Effector memory CD4-positive, alpha-beta T cell (primary cell): ENCODE data around the gene GBX2.

Experiments used
- DNase-seq, 3 donors: peaks; one replicate each; pipeline ENCODE4 v3.0.0-alpha.2; 2020
- H3K27ac ChIP-seq: 2 replicates; pipeline ENCODE4 v1.7.0; 2013; ENCODE audit warnings: mild to moderate bottlenecking, low read length, moderate library complexity; ENCODE audit not compliant: insufficient read depth, poor library complexity, severe bottlenecking
- H3K27me3 ChIP-seq: replicated peaks from 2 replicates; pipeline ENCODE4 v1.7.0; 2013; ENCODE audit warnings: mild to moderate bottlenecking, low read length; ENCODE audit not compliant: insufficient read depth, control insufficient read depth, poor library complexity, severe bottlenecking
- H3K36me3 ChIP-seq: 2 replicates; pipeline ENCODE4 v1.7.0; 2013; ENCODE audit warnings: mild to moderate bottlenecking, low read length, moderate library complexity; ENCODE audit not compliant: control insufficient read depth, insufficient read depth
- H3K4me1 ChIP-seq: 2 replicates; pipeline ENCODE4 v1.7.0; 2013; ENCODE audit warnings: low read length, mild to moderate bottlenecking; ENCODE audit not compliant: control insufficient read depth, insufficient read depth, poor library complexity, severe bottlenecking
- H3K4me3 ChIP-seq: 2 replicates; pipeline ENCODE4 v1.7.0; 2013; ENCODE audit warnings: low read length, low read depth, mild to moderate bottlenecking; ENCODE audit not compliant: insufficient read depth, poor library complexity, severe bottlenecking
- H3K9me3 ChIP-seq: 2 replicates; pipeline ENCODE4 v1.7.0; 2013; ENCODE audit warnings: mild to moderate bottlenecking, low read length, moderate library complexity; ENCODE audit not compliant: control insufficient read depth

The GBX2 gene

DNA sequence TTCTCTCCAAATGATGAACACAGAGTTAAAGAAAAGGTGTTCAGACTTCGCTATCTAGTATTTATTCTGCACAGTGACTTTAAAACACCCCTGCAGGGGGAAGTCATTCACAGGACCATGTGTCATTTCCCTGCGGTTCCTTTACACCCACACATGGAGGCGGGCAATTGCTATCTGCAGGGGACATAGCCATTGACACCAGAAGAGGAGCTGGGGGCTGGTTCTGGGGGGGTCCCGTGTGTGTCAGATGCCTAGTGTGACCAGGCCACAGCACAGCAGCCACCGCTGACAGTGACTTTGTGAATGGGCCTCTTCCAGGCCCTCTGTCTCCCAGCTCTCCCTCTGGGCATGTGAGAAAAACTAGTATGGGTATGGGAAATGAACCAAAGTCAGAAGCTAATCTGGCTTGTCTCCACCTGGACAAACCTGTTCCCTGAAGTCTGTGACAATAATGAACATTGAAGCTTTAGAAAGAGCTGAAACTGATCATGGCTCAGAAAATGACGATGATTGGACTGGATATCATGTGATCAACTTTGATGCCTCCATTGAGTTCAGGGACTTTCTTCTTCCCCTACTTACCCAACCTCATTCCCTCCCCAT lies 7.5 kb upstream of the GBX2 start:
- Histone ChIP-seq H3K27me3 (peaks cover 52% of the 10 kb centered on the region), H3K36me3 (no peaks in the 10 kb centered on the region), H3K4me3 (no peak overlapping the region), H3K27ac (no peak overlapping the region), H3K4me1 (peaks cover 4% of the 10 kb centered on the region), H3K9me3 (no peaks in the 10 kb centered on the region)
- DNase-seq: no peak

DNA sequence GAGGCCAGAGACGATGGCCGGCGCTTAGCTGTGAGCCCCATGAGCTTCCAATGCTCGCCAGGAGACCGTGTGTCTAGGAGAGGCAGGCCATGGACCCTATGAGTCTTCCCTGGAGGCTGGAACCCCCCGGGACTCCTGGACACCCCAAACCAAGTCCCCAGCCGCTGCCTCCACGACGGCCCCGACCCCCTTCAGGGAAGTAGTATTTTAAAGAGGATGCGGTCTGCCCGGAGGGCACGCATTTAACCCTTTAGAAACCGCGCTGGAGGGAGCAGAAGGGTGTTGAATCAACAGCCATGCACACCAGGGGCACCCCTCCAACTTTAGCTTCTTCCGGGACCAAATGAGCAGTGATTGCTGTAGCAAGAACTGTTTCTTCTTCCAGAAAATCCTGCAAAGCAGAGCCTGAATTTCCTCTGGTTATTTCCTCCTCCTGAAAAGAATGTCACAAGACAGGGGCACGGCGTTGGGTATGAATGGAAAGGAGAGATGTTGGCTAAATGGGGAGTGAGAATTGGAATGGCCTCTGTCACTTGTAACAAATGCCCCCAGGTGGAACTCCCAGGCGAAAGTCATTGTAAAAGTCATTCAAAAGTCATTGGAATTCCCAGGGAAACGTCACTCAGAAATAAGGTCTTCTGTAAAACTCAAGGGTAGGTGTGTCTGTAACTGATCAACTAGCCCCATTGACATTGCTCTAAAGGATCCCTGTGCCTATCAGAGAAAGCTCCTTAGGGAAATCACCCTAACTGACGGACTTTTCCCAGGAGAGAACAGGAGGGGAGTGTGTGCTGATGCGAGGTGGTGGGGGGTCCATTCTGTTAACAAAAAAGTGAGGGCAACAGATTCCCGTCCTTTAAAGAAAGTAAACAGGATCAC lies 5.8 kb upstream of the GBX2 start:
- H3K4me3 ChIP-seq: no peak overlapping the region
- H3K27ac ChIP-seq: no peak overlapping the region
- H3K27me3 ChIP-seq: peaks cover 48% of the 10 kb centered on the region
- peaks cover 4% of the 10 kb centered on the region for H3K4me1 ChIP-seq
- no peak for DNase-seq
- H3K36me3 ChIP-seq: no peaks in the 10 kb centered on the region
- no peaks in the 10 kb centered on the region for H3K9me3 ChIP-seq

DNA sequence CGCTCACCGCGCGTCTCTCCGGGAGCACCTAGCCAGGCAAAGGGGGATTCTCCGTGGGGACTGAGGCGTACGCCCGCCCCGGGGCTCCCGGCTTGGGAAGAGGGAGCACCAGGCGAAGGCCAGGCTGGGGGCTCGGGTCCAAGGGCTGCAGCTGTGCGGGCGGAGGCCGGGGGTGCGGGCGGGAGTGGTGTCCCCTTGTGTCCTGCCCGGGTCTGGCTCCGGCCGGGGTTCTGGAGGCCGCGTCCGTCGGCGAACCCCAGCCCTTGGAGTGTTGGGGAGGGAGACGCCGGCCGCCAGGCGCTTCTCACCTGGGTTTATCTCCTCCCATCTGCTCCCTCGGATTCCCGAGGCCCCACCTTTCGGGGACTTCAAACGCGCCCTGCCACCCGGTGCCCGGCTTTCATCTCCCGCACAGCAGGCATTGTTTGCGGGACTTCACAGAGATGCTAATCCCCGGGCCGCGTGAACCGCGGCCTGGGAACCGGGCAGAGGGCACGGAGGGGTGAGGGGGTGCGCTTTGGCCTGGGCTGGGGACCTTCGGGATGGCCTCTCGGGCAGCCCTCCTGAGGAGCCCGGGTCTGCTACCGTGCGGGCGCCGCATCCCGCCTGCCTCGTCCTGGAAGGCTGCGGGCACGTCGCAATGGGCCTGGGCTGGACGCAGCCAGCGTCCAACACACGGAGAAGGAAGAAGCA lies 5.0 kb upstream of the GBX2 start:
- peaks cover 48% of the 10 kb centered on the region for H3K27me3 ChIP-seq
- no peaks in the 10 kb centered on the region for H3K36me3 ChIP-seq
- DNase-seq: no peak
- no peak overlapping the region for H3K27ac ChIP-seq
- no peak overlapping the region for H3K4me3 ChIP-seq
- no peaks in the 10 kb centered on the region for H3K9me3 ChIP-seq
- H3K4me1 ChIP-seq: no peaks in the 10 kb centered on the region

DNA sequence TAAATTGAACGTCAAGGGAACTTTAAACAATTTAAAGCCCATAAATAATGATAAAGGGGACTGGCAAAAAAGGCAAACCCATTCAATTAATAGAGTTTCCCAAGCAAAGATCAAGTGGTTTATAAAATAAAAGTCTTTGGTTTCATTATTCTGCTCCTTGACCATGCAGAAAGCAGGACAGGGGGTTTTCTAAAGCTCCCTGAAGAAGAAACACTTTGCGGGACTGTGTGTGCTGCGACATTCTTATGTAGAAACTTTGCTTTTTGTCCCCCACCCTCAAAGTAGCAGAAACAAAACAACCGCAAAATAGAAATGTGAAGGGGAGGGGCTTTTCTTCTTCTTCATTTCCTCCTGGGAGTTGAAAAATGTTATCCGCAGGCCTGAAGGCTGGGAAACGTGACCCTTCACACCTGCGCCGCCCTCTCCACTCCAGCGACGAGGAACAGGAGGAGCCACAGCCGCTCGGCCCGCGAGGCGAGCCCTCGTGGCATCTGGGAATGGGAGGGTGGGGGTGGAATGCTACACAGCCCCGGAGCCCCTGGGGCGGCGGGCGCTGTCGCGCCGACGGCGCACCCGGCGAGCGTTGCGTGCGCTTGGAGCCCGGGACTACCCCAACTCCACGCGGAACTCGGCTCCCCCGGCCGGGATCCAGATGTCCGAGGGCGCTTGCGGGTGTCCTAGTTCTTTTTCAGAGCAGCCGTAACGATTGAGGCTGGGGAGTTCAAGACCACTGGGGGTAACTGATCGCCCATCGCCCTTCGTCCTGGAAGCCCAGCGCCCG lies 4.3 kb upstream of the GBX2 start:
- H3K27me3 ChIP-seq: peaks cover 55% of the 10 kb centered on the region
- no peaks in the 10 kb centered on the region for H3K36me3 ChIP-seq
- no peak overlapping the region for H3K4me3 ChIP-seq
- no peaks in the 10 kb centered on the region for H3K9me3 ChIP-seq
- no peak for DNase-seq
- H3K27ac ChIP-seq: no peak overlapping the region
- H3K4me1 ChIP-seq: no peaks in the 10 kb centered on the region

DNA sequence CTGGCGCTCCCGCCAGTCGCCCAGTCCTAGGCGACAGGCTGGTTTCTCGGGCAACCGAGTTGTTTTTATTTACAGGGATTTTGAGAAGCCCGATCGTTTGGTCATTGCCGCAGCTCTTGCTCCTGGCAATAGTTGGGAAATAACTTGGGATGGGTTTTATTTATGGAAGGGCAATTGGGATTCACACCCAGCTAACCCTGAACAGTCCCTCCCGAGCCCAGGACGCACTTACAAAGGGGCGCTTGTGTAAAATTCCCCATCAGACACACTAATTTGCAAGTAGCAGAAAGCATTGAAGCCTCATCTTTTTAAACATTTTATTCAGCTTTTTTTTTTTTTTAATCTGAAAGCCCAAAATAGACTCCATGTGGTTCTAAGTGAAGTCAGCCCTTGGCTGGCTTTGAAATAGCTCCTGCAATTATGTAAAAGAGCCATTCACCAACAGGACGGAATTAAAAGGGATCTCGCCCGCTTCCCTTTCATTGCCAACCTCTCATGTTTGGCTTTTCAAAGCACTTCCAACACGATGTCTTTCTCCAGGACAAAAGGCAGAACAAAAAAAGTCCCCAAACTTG lies 3.6 kb upstream of the GBX2 start:
- Histone ChIP-seq H3K4me3 (no peak overlapping the region), H3K27me3 (peaks cover 62% of the 10 kb centered on the region), H3K4me1 (no peaks in the 10 kb centered on the region), H3K27ac (no peak overlapping the region), H3K36me3 (no peaks in the 10 kb centered on the region), H3K9me3 (no peaks in the 10 kb centered on the region)
- no peak for DNase-seq

DNA sequence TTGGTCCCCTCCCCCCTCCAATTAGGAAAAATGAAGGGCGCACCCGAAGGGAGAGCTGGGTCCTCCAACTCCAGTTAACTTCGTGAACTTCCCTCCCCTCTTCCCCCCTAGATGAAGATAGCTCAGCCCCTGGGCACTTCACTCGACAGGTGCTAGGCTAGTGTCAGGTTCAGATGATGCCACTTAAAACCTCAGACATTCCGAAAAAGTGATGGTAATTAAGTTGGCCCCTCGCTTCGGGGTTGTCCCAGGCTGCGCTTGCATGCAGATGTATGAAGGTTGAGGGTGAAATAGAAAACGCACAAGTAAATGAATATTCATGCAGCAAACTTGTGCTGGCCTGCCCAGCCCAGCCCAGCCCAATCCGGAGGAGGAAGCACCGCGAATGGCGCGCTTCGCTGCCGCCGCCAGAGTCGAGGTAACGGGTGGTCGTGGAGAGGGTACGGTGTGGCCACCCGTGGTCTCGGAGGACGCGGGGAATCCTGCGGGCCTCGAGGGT lies 3.0 kb upstream of the GBX2 start:
- Histone ChIP-seq H3K36me3 (no peaks in the 10 kb centered on the region), H3K27me3 (peaks cover 67% of the 10 kb centered on the region), H3K4me3 (no peak overlapping the region), H3K27ac (no peak overlapping the region), H3K9me3 (no peaks in the 10 kb centered on the region), H3K4me1 (no peaks in the 10 kb centered on the region)
- no peak for DNase-seq

DNA sequence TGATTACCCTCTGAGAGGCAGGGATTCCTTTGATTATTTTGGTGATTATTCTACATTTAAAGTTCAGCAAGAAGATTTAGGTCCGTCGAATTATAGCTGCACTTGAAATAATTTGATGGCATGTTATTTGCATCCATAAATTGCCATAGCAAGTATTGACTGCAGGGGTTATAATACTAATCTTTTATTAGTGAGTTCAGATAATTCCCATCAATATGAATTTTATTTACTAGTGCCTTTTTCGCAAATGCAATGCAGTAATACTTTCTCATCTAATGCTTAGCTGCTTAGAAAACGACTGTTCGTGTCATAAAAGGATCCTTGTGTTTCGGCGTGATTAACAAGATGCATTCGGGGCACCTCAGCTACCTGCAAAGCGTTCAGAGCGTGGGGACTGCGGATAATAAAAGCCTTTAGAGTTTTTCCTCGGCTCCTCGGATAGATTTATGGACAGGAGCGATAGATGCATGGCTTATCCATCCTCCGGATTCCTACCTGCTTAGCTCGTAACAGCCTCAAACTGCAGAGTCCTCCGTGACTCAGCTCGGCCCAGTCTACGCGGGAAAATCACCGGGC lies 2.5 kb upstream of the GBX2 start:
- no peaks in the 10 kb centered on the region for H3K36me3 ChIP-seq
- H3K4me1 ChIP-seq: no peaks in the 10 kb centered on the region
- no peaks in the 10 kb centered on the region for H3K9me3 ChIP-seq
- no peak for DNase-seq
- H3K4me3 ChIP-seq: no peak overlapping the region
- H3K27me3 ChIP-seq: peaks cover 68% of the 10 kb centered on the region
- no peak overlapping the region for H3K27ac ChIP-seq

DNA sequence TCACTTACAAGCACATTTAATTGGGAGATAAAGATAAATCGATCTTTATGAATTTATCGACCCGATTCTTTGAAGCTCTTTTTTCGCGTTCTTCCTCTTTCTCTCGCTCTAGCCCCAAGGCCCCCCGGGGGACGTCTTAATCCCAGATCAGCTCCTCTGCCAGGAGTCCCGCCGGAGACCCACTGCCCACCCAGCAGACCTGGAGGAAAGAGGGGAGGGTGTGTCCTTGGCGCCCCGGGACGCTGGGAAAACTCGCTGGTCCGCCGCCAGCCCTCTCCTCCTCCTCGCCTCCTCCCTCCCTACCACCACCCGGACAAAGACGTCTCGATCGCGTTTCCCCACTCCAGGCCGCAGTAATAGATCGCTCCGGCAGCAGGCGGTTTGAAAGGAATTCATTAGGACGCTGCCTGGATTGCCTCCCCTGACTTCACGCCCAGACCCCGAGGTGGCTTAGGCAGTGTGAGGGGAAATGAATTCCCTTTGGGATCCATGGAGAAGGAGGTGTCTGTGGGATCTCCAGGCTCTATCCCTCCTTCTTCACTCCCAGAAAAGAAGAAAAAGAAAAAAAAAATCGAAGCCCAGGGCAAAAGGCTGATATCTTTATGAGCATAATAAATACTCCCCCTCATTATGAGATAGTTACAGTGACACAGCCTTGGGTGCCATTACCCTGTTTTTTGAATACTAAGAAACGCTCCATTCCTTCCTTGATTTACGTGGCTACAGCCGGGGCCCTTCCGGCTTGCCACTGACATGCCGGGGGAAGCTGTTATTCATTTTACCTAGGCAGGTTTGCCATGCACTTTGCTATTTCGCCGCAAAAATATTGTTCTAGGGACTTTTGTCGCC lies 1.8 kb upstream of the GBX2 start:
- Histone ChIP-seq H3K27me3 (peaks cover 69% of the 10 kb centered on the region), H3K4me1 (no peaks in the 10 kb centered on the region), H3K9me3 (no peaks in the 10 kb centered on the region), H3K27ac (no peak overlapping the region), H3K36me3 (no peaks in the 10 kb centered on the region), H3K4me3 (no peak overlapping the region)
- DNase-seq: no peak
